ENCODE measurements around the gene PARD3B.

PARD3B gene

GRCh38 chr2:204972606-204973336 lies 427.5 kb downstream of the PARD3B start:
- no peak for DNase-seq

GRCh38 chr2:204973616-204974015 lies 428.3 kb downstream of the PARD3B start:
- DNase-seq: no peak

GRCh38 chr2:204974487-204974886 lies 429.2 kb downstream of the PARD3B start:
- DNase-seq: no peak

- no peak for DNase-seq
Measured at GRCh38 chr2:204977914-204978313, 432.6 kb downstream of the PARD3B start.

- DNase-seq: no peak
Measured at GRCh38 chr2:204982303-204982702, 437.0 kb downstream of the PARD3B start.

GRCh38 chr2:204984518-204984917 lies 439.2 kb downstream of the PARD3B start:
- DNase-seq: no peak

GRCh38 chr2:204986641-204987040 lies 441.4 kb downstream of the PARD3B start:
- no peak for DNase-seq

- no peak for DNase-seq
Measured at GRCh38 chr2:204988836-204989235, 443.6 kb downstream of the PARD3B start.

- no peak for DNase-seq
Measured at GRCh38 chr2:204989877-204990276, 444.6 kb downstream of the PARD3B start.

- DNase-seq: no peak
Measured at GRCh38 chr2:205001300-205001966, 456.2 kb downstream of the PARD3B start.

GRCh38 chr2:205002390-205002789 lies 457.1 kb downstream of the PARD3B start:
- DNase-seq: no peak

GRCh38 chr2:205003288-205003687 lies 458.0 kb downstream of the PARD3B start:
- no peak for DNase-seq

GRCh38 chr2:205010196-205010595 lies 464.9 kb downstream of the PARD3B start:
- no peak for DNase-seq

GRCh38 chr2:205011031-205011430 lies 465.8 kb downstream of the PARD3B start:
- no peak for DNase-seq

- DNase-seq: no peak
Measured at GRCh38 chr2:205012961-205013360, 467.7 kb downstream of the PARD3B start.

- no peak for DNase-seq
Measured at GRCh38 chr2:205013586-205013985, 468.3 kb downstream of the PARD3B start.

GRCh38 chr2:205014201-205014600 lies 468.9 kb downstream of the PARD3B start:
- DNase-seq: no peak

- DNase-seq: peak; percentile 64
Measured at GRCh38 chr2:205017381-205017780, 472.1 kb downstream of the PARD3B start.

GRCh38 chr2:205017912-205018311 lies 472.6 kb downstream of the PARD3B start:
- DNase-seq: no peak

- no peak for DNase-seq
Measured at GRCh38 chr2:205020673-205021072, 475.4 kb downstream of the PARD3B start.

- no peak for DNase-seq
Measured at GRCh38 chr2:205022841-205023240, 477.6 kb downstream of the PARD3B start.

- DNase-seq: no peak
Measured at GRCh38 chr2:205024822-205025518, 479.7 kb downstream of the PARD3B start.

GRCh38 chr2:205025580-205026240 lies 480.4 kb downstream of the PARD3B start:
- DNase-seq: no peak

Measured in NCI-H146 (cell line).